HCEC 1CT (cell line): ENCODE results near the gene AGRN.
A peak's percentile ranks its signal among the peaks of the same experiment; 100 is the strongest.
"Not testable (repeated sequence)": the region's sequence is repeated elsewhere in the genome, so short reads cannot be mapped to it uniquely, and the experiment has no call there.

Source experiments
- DNase-seq: peaks from one replicate; pipeline ENCODE4 v3.0.0-alpha.2; 2017

AGRN gene

DNA sequence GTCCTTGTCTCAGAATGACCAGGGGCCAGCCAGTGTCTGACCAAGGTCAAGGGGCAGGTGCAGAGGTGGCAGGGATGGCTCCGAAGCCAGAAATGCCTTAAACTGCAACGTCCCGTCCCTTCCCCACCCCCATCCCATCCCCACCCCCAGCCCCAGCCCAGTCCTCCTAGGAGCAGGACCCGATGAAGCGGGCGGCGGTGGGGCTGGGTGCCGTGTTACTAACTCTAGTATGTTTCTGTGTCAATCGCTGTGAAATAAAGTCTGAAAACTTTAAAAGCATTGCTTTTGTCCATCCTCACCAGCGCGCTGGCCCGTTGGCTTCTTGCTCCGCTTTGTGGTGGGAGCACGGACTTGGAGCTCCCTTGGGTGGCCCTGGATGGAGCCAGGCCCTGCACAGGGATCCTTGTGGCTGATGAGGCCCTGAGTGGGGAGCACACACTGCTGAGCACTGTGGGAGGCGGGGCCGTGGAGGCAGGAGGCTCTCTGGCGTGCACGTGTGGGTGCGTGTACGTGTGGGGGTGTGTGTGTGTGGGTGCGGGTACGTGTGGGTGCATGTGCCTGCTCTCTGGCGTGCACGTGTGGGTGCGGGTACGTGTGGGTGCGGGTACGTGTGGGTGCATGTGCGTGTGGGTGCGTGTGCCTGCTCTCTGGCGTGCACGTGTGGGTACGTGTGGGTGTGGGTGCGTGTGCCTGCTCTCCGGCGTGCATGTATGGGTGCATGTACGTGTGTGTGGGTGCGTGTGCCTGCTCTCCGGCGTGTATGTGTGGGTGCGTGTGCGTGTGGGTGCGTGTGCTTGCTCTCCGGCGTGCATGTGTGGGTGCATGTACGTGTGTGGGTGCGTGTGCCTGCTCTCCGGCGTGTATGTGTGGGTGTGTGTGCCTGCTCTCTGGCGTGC, 36.2 kb downstream of the AGRN start:
- no peak for DNase-seq

DNA sequence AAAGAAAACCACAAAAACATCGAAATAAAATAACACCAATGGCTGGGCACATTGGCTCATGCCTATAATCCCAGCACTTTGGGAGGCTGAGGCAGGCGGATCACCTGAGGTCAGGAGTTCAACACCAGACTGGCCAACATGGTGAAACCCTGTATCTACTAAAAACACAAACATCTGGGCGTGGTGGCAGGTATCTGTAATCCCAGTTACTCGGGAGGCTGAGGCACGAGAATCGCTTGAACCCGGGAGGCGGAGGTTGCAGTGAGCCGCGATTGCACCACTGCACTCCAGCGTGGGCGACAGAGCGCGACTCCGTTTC, 37.8 kb downstream of the AGRN start:
- DNase-seq, result not testable (repeated sequence)

DNA sequence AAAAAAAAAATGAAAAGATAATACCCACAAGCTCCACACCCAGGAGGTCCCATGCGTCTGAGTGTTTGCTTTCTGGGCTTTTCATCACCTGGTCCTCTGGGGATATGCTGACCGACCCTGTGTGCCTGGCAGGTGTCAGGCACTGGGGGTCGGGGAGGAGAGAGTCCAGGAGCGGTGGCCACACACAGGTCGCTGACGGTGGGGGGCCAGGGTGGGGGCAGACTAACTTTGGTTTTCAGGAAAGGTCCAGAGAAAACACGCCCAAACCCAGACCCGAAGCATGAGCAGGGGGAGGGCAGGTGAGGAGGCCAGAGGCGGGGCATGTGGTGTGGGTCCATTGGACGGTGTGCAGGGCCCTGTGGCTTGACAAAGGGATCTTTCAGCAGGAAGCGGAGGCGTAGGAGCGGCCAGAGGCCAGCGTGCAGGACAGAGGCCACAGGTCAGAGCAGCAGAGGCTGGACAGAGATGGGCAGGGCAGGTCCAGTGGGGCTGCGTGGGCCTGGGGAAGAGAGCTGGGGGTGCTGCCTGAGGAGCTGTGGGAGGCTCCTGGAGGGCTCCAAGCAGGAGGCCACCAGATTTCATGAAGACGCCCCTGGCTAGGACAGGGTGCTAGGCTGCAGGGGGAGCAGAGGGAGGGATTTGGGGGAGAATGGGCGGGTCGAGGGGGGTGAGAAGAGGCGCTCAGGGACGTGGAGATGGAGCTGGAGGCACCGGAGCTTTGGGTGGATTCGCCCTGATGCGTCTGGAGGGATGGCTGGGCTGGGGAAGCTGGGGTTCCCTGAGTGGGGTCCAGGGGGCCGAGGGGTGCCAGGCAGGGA, 38.4 kb downstream of the AGRN start:
- no peak for DNase-seq

DNA sequence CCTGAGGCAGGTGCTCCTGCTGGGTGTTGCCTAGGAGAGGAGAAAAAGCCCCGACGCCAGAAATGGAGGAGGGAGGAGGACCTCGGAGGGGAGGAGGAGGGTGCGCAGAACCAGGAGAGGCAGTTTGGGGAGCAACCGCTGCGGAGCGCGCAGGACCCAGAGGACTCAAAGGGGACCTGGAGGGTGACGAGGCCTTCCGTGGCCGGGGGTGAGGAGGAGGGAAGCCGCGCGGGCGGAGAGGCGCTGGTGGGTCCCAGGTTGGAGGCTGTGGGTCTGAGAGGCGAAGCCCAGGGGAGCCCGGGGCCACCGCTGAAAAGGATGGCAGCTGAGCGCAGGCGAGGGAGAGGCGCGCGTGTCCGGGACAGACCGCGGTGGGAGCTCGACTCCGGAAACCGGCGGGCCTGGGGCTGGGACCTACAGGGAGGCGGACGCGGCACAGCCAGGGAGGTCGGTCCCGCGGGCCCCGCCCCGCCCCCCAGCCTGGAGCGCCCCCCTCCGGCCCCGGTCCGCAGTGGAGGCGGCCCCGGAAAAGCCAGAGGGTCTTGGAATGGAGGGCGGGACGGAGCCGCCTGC, 39.1 kb downstream of the AGRN start:
- DNase-seq, result peak; percentile 22

DNA sequence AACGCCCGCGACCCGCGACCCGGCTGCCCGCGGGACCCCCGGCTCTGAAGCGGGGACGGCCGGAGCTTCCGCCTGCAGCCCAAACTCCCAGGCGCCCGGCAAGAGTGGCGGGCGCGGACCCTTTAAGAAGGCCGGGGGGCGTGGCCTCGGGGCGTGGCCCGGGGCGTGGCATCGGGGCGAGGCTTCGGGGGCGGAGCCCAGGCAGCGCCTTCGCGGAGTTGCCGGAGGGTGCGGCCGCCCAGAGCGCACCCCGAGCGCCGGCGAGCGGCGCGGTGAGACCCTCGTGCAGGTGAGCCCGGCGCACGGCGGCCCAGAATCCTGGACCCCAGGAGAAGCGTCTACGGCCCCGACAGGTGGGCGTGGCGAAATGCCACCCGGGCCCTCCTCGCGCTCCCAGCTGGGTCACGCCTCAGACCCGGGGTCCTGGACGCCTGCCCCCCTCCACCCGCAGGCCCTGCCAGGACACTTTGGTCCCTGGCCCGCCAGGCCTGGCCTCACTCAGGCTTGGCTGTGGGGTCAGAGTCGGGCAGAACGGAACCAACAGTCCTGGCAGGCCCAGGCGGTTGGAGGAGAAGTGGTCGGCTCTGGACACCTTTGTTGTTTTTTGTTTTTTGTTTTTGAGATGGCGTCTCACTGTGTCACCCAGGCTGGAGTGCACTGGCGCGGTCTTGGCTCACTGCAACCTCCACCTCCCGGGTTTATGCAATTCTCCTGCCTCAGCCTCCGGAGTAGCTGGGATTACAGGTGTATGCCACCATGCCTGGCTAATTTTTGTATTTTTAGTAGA, 39.8 kb downstream of the AGRN start:
- DNase-seq, result peak; percentile 68

DNA sequence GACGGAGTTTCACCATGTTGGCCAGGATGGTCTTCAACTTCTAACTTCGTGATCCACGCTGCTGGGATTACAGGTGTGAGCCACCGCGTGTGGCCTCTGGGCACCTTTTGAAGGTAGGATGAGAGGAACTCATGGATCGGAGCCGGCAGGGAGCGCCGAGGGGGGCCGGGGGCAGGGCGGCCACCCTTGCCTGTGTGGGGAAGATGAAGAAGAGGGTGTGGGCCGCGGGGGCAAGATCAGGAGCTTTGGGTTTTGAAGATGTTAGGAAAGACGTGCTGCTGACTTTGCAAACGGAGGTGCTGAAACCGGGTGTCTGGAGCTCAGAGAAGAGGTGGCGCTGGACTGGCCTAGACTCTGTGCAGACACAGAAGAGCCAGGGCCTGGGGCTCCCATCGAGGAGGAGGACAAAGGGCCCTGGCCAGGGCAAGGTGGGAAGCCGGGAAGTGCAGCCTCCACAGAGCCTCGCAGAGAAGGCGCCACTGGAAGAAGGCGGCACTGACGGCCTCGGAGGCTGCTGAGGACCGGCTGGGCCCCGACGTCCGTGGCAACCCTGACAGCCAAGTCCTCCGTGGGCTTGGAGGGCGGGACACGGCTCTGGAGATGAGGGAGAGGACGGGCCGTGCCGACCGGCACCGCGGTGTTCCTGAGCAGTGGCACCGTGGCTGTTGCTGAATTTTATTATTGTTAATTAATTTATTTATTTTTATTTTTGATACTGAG, 40.5 kb downstream of the AGRN start:
- DNase-seq, result no peak

DNA sequence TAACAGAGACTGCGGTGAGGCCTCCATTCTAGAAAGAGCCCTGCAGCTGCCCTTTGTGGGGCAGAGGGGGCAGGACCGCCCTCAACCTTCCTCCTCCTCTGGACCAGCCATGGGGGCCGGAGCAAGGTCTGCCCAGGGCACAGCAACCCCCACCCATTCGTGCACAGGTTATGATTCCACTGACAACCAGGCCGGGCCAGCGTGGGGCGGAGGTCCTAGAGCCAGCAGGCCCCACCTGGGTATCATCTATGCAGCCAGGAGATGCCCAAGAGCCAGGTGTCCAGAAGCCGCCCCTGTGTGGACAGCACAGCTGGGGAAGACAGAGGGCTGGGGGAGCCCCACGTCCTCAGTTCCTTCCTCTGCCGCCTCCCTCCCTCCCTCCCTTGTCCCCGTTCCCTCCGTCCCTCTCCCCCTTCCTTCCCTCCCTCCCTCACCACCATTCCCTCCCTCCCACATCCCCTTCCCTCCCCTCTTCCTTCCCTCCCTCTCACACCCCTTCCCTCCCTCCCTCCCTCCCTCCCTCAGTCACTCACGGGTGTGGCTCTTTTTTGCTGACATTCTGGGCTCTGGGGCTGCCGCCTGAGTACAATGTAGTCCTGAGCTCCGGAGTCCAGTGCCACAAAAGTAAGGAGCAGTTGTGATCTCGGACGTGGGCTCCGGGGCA, 41.9 kb downstream of the AGRN start:
- DNase-seq, result no peak

DNA sequence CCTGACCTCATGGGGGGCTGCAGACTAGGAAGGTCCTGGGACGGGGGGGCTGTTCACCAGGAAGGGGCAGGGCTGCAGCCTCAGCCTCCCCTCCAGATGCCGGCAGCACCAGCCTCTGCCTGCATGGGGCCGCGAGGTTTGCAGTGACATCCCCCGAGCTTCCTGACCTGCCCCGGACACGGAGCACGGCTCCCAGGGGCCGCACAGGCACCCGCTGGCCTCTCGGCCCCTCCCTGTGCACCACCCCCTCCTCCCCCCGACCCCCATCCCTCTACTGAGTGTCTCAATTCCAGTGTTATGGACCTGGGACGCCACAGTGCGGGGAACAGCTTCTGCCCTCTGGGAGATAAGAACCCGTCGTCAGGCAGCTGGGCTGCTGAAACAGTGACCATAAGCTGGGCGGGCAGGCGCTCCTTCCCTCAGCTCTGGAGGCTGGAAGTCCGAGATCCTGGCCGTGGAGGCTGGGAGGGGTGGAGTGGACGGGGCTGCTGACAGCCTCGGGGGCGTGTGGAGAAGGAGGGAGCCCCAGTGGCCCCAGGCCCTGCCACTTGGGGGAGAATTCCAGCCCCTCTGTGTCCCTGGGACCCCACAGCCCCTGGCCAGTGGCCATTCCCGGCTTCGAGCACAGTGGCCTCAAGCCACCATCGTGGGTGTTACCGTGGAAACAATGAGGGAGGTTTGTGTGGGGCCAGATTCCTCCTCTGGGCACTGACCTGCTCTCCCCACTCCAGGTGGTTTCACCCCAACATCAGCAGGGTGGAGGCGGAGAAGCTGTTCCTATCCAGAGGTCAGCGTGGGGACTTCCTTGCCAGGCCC, 42.6 kb downstream of the AGRN start:
- DNase-seq, result no peak

DNA sequence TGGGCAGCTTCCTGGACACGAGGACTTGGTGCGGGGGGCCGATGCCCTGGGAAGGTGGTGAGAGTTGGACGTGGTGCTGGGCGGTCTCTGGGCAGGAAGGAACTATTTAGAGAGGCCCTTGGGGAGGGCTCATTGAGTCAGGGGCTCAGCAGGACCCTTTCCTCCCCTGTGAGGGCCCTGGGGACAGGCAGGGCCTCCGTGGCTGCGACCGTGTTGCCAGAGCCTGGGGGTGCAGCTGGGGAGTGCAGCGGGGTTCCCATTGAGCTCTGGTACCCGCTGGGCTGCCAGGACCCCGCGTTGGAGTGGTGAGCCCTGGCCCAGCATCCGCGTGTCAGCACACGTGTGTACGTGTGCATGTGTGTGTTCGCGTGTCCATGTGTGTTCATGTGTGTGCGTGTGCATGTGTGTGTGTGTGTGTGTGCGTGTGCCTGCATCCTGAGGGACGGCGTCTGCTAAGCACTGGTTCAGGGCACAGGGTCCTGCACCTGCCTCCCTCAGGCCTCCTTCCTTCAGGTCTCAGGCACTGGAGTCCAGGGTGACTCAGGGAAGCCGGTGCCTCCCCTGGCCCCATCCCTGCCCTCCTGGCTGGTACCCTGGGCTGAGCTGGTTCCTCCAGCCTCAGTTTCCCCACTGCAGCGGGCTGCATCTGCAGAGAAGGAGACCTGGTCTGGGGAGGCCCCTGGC, 43.5 kb downstream of the AGRN start:
- DNase-seq, result no peak

DNA sequence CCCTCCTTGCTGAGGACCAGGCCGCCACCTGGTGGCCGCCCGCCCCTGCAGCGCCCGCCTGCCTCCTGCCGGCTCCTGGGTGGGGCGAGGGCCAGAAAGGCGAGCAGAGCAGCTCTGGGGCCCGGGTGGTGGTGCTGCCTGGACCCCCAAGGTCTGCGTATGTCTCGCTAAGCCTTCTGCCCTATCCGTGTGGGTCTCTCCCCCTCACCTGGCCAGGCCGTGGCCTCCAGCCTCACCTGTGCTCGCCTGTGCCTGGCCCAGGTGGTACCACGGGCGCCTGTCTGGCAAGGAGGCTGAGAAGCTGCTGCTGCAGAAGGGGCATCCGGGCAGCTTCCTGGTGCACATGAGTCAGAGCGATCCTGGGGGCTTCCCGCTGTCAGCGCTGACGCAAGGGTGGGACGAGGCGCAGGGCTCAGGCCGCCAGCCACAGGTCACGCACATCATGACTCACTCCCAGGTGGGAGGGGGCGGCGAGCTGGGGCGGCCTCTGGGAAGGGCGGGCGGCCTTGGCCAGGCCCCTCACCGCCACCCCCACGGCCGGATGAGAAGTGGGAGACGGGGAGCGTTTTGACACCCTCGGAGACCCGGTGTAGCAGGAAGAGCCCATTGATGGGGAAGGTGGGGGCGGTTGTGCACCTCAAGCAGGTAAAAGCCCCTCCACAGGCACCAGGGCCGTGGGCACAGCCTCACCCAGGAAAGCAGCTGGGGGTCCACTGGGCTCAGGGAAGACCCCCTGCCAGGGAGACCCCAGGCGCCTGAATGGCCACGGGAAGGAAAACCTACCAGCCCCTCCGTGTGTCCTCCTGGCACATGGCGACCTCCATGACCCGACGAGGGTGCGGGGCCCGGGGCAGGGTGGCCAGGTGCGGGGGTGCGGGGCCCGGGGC, 44.3 kb downstream of the AGRN start:
- peak; percentile 68 for DNase-seq

DNA sequence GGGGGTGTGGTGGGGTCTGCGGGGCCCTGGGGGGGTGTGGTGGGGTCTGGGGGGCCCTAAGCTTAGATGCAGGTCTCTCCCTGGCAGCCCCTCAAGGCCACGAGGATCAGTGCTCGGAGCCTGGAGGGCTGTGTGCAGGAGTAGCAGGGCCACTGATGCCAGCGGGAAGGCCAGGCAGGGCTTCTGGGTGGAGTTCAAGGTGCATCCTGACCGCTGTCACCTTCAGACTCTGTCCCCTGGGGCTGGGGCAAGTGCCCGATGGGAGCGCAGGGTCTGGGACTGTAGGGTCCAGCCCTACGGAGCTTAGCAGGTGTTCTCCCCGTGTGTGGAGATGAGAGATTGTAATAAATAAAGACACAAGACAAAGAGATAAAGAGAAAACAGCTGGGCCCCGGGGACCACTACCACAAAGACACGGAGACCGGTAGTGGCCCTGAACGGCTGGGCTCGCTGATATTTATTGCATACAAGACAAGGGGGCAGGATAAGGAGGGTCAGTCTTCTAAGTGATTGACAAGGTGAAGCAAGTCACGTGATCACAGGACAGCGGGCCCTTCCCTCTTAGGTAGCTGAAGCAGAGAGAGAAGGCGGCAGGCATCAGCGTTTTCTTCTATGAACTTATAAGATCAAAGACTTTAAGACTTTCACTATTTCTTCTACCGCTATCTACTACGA, 45.5 kb downstream of the AGRN start:
- no peak for DNase-seq

DNA sequence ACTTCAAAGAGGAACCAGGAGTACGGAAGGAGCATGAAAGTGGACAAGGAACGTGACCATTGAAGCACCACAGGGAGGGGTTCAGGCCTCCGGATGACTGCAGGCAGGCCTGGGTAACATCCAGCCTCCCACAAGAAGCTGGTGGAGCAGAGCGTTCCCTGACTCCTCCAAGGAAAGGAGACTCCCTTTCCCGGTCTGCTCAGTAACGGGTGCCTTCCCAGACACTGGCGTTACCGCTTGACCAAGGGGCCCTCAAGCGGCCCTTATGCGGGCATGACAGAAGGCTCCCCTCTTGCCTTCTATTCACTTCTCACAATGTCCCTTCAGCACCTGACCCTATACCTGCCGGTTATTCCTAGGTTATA, 46.0 kb downstream of the AGRN start:
- DNase-seq, result not testable (repeated sequence)

DNA sequence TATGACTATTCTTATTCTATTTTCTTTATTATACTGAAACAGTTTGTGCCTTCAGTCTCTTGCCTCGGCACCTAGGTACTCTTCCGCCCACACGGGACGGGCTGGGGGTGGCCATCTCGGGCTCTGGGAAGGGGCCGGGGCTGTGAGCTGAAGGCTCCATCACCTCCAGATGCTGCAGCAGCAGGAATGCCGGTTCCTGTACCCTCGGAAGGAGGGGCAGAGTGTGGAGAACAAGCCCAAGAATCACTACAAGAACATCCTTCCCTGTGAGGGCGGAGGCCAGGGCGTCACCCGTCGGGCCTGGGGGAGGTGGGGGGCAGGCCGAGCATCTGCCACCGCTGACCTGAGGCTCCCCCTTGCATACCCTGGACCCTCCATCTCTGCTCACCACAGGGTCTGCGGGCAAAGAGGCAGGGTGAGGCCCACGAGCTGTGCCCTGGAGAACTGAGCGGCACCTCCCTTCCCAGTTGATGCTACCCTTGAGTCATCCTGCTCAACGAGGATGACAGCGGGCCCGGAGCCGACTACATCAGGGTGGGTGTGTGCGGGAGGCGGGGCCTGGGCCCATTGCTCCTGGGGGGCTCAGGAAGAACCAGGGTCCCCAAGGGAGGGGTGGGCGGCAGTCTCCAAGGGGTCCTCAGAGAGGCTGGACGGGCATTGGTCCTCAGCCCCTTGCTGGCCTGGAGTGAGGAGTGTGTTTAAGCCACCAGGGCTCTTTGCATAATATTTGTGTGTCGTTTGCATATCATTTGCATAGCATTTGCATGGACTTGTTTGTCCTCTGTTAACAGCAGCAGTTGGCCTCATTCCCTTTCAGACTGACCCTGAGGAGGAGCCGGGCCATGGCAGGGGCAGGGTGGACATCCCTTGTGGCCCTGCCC, 46.7 kb downstream of the AGRN start:
- DNase-seq, result no peak

DNA sequence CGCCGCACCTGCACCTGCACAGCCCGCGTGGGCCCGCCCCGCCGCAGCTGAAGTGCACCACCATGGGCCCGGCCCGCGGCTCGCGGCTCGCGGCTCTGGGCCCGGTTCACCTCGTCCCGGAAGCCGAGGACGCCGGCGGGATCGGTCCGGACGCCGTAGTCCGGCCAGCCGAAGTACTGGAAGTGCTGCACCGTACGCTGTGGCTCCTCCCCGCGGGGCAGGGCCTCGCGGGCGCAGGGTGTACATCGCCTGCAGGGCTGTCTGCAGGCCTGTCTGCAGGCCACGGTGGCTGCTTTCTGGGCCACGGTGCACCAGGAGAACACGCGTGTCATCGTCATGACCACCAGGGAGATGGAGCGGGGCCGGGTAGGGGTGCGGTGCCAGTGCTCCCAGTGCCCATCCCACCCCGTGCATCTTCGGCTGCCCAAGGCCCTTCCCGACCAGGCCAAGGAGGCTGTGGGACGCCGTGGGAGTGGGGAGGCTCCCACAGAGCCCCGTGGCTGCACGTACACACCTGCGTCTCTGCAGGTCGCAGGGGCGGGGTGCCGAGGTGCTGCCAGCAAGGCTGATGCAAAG, 47.5 kb downstream of the AGRN start:
- DNase-seq, result no peak

DNA sequence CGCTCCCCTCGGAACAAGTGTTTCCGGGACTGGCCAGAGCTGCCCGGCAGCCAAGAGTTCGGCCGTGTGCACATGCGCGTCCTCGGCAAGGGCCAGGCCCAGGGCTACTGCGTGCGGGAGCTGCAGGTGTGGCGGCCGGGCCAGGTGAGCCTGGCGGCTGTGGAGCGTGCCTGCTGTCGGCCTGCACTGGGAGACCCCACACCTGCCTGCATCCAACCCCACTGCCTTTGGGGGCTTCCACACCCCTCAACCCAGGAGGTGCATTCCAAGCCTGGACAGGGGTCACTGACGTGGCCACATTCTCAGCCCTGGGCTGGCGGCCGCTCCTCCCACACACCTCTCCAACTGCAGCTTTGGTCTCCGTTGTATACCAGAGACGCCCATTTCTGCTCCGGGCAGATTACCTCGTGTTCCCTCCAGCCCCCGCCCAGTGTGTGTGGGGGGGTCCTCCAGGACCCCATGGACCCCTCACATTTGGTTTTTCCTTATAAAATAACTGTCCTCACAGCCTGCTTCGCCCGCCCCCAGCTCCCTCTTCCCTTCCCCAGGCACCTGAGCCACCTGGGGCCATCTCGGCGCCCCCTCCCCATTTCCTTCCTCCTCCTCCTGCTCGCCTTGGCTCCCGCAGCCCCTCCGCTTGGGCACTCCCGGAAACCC, 48.1 kb downstream of the AGRN start:
- DNase-seq, result no peak

DNA sequence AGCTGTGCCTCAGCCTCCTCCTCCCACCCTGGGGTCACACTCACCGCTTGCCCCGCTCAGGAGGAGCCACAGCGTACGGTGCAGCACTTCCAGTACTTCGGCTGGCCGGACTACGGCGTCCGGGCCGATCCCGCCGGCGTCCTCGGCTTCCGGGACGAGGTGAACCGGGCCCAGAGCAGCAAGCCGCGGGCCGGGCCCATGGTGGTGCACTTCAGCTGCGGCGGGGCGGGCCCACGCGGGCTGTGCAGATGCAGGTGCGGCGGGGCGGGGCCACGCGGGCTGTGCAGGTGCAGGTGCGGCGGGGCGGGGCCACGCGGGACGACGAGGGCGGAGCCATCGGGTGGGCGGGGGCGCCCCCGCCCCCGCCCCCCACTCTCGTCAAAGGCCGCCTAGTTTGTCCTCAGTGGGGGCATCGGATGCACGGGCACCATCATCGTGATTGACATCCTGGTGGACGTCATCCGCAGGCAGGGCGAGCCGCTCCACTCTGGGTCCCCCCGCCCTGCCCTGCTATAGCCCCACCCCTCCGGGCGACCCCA, 48.7 kb downstream of the AGRN start:
- DNase-seq, result no peak
